Panc1 (cell line): ENCODE data around the gene SPRYD3. TPM values are rescaled to one million over a fixed set of nuclear protein-coding genes. Genes with fewer than 3 reads are reported as not detected.
A peak's percentile ranks its signal among the peaks of the same experiment; 100 is the strongest.

ENCODE experiments used
- ATAC-seq: fragments of 200-7000 bp; cut with Tn5 transposase; 2 replicates; pipeline ENCODE4 v1.9.1; 2020; ENCODE audit warnings: mild to moderate bottlenecking, moderate library complexity
- BruUV-seq: library from RNA; stranded (reverse); fragments of 400-500 nt; replicated peaks from 2 replicates; lab custom pipeline; 2021; lab: Mats Ljungman, UMichigan
- CTCF ChIA-PET: fragments of 300-600 bp; sonication (Branson Sonifier 250); formaldehyde crosslinking; loops from one replicate; lab custom pipeline; 2022; ENCODE audit warnings: antibody characterized with exemption; lab: Charles Lee
- POLR2A ChIA-PET: fragments of 300-600 bp; sonication (Branson Sonifier 250); formaldehyde crosslinking; loops from one replicate; lab custom pipeline; 2022; ENCODE audit warnings: antibody characterized with exemption; lab: Charles Lee
- DNase-seq: peaks from one replicate; pipeline ENCODE4 v3.0.0-alpha.2; 2010; ENCODE audit warnings: low read depth, low spot score
- H3K27ac ChIP-seq: 2 replicates; pipeline ENCODE4 v1.5.1; 2011; ENCODE audit warnings: mild to moderate bottlenecking, low read length, inconsistent platforms
- H3K27me3 ChIP-seq: fragments of 200-500 bp; sonication (Bioruptor generic); 2 replicates; pipeline ENCODE4 v1.6.0; 2014; ENCODE audit warnings: low read length, inconsistent platforms; ENCODE audit not compliant: control insufficient read depth, insufficient read depth
- H3K36me3 ChIP-seq: fragments of 200-500 bp; sonication (Bioruptor generic); 2 replicates; pipeline ENCODE4 v1.5.1; 2014; ENCODE audit warnings: inconsistent platforms, mild to moderate bottlenecking, low read length, moderate library complexity; ENCODE audit not compliant: control insufficient read depth, insufficient read depth
- H3K4me1 ChIP-seq: 2 replicates; pipeline ENCODE4 v1.5.1; 2011; ENCODE audit warnings: inconsistent platforms, mild to moderate bottlenecking, low read length, moderate library complexity; ENCODE audit not compliant: control insufficient read depth, insufficient read depth
- H3K4me3 ChIP-seq, 2 experiments: 2 replicates each; pipeline ENCODE4 v1.5.1; 2011 to 2012; ENCODE audit warnings: low read depth in 2 of 2, low read length in 2 of 2, mild to moderate bottlenecking in 2 of 2, inconsistent platforms in 1 of 2, moderate library complexity in 1 of 2
- H3K9me3 ChIP-seq: fragments of 200-500 bp; sonication (Bioruptor generic); 2 replicates; pipeline ENCODE4 v1.5.1; 2014; ENCODE audit warnings: low read depth, mild to moderate bottlenecking, inconsistent platforms, low read length, moderate library complexity; ENCODE audit not compliant: control insufficient read depth, insufficient read depth
- POLR2AphosphoS5 ChIP-seq: IDR thresholded peaks from 2 replicates; pipeline ENCODE4 v1.6.1; 2012; ENCODE audit warnings: mild to moderate bottlenecking, low read depth, low read length, moderate library complexity
- SIN3A ChIP-seq: IDR thresholded peaks from 2 replicates; pipeline ENCODE4 v1.6.1; 2012; ENCODE audit warnings: low read depth, mild to moderate bottlenecking, low read length, moderate library complexity, borderline replicate concordance; ENCODE audit not compliant: insufficient read depth
- TCF7L2 ChIP-seq: IDR thresholded peaks from 2 replicates; pipeline ENCODE4 v1.6.1; 2011; ENCODE audit warnings: mild to moderate bottlenecking, low read depth, low read length, inconsistent platforms
- in situ Hi-C: cut with HindIII; loops from 2 replicates; pipeline ENCODE4 v1.10.0; 2016; ENCODE audit warnings: low sequenced_read_pairs, low pct_unique_long_range_greater_than_20kb
- intact Hi-C: fragments of 100-400 bp; cut with micrococcal nuclease; formaldehyde crosslinking; loops from one replicate; pipeline ENCODE4 v1.10.0; 2022; ENCODE audit not compliant: unreplicated experiment
- total RNA-seq: library from RNA; stranded (reverse); gene quantifications from one replicate; pipeline ENCODE4 v1.2.1, GENCODE V29; 2021; ENCODE audit not compliant: unreplicated experiment
- TF ChIP-seq, protein P1 (sequence below): fragments of 450-650 bp; IDR thresholded peaks from 2 replicates; pipeline ENCODE4 v1.5.1; 2017; ENCODE audit warnings: mild to moderate bottlenecking
- TF ChIP-seq, protein P2 (sequence below), 2 experiments: IDR thresholded peaks; 2 replicates each; pipeline ENCODE4 v1.6.1; 2011 to 2012; ENCODE audit warnings: low read depth in 2 of 2, control low read depth in 1 of 2, low read length in 1 of 2, mild to moderate bottlenecking in 1 of 2, moderate library complexity in 1 of 2; ENCODE audit not compliant: insufficient read depth in 1 of 2

The SPRYD3 gene
- total RNA-seq, 1 experiment from 2014 or later: 25.0 TPM

DNA sequence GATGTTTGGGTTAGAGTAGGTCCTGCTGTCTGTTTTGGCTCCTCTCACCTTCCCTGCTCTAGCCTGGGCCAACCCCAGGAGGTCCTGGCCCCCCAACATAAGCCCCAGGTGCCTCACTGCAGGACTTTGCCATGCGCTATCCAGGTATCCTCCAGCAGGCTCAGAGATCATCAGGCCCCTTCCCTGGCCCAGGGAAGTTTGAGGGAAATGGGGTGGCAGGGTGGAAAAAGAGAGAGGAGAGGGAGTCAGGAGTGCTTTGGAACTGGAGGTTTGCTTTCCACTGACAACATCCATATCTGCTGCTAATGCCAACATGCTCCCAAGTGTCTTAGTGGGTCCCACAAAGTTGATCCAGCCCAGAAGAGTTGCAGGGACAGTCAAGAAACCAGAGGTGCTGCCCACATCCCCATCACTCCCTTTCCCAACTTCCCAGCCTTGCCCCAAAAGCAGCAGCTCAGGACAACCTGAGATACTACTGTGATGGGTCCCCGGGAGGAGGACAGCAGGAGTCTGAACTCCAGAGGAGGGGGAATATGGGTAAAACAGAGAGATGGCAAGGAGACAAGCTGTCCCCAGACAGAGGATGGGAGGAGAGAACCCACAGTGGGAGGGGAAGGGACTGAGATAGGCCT is 28.6 kb downstream of the SPRYD3 start:
- ATAC-seq: no peak
- no TSS peak for BruUV-seq
- Histone ChIP-seq H3K27me3 (no peaks in the 10 kb centered on the region), H3K4me1 (peaks cover 73% of the 10 kb centered on the region), H3K4me3 (peak overlapping the region; percentile 38 to 60), H3K9me3 (no peaks in the 10 kb centered on the region), H3K27ac (peak overlapping the region; percentile 93), H3K36me3 (no peaks in the 10 kb centered on the region)
- ChIA-PET POLR2A (no interaction called here), CTCF (no interaction called here)
- no peak for DNase-seq
- in situ Hi-C loops (no loop called here), intact Hi-C loops (no loop called here)
- no peak for TF ChIP-seq POLR2AphosphoS5
- TF ChIP-seq, protein P1, sequence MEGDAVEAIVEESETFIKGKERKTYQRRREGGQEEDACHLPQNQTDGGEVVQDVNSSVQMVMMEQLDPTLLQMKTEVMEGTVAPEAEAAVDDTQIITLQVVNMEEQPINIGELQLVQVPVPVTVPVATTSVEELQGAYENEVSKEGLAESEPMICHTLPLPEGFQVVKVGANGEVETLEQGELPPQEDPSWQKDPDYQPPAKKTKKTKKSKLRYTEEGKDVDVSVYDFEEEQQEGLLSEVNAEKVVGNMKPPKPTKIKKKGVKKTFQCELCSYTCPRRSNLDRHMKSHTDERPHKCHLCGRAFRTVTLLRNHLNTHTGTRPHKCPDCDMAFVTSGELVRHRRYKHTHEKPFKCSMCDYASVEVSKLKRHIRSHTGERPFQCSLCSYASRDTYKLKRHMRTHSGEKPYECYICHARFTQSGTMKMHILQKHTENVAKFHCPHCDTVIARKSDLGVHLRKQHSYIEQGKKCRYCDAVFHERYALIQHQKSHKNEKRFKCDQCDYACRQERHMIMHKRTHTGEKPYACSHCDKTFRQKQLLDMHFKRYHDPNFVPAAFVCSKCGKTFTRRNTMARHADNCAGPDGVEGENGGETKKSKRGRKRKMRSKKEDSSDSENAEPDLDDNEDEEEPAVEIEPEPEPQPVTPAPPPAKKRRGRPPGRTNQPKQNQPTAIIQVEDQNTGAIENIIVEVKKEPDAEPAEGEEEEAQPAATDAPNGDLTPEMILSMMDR: no peak
- TF ChIP-seq, protein P2, sequence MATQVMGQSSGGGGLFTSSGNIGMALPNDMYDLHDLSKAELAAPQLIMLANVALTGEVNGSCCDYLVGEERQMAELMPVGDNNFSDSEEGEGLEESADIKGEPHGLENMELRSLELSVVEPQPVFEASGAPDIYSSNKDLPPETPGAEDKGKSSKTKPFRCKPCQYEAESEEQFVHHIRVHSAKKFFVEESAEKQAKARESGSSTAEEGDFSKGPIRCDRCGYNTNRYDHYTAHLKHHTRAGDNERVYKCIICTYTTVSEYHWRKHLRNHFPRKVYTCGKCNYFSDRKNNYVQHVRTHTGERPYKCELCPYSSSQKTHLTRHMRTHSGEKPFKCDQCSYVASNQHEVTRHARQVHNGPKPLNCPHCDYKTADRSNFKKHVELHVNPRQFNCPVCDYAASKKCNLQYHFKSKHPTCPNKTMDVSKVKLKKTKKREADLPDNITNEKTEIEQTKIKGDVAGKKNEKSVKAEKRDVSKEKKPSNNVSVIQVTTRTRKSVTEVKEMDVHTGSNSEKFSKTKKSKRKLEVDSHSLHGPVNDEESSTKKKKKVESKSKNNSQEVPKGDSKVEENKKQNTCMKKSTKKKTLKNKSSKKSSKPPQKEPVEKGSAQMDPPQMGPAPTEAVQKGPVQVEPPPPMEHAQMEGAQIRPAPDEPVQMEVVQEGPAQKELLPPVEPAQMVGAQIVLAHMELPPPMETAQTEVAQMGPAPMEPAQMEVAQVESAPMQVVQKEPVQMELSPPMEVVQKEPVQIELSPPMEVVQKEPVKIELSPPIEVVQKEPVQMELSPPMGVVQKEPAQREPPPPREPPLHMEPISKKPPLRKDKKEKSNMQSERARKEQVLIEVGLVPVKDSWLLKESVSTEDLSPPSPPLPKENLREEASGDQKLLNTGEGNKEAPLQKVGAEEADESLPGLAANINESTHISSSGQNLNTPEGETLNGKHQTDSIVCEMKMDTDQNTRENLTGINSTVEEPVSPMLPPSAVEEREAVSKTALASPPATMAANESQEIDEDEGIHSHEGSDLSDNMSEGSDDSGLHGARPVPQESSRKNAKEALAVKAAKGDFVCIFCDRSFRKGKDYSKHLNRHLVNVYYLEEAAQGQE (IDR thresholded peaks at IDR 0.05; ENCODE audit: insufficient read depth in 1 of 2, low read depth in 2 of 2, low read length in 1 of 2): no peak
- TF ChIP-seq SIN3A: no peak
- TF ChIP-seq TCF7L2: no peak

DNA sequence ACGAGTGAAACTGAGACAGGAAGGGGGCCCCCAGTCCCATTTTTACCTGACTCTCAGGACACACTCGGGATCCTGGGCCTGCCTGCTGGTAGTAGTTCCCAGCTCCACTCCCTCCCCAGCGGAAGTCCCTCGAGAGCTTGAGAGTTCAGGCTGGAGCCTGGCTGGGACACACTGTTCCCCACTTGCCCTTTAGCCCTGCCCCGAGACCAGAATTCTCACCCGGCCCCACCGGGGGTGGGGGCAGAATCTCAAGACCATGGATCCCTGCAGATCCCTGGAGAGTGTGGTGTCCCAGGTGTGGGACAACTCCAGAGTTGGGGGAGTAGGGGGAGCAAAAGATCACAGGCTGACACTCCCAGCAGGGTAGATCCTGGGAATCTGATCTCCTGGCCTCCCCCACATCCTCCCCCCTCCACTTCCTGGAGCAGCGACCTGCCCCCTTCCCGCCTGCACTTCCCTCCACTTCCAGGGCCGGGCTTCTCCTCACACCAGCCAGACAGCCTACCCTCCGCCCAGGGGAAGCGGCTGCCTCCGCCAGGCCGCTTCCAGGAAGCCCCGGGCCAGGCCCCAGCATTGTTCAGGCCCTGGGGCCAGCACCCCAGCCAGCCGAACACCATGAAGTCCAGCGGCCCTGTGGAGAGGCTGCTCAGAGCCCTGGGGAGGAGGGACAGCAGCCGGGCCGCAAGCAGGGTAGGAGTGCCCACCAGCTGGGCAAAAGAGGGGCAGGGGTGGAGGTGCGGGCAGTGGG is 29.4 kb downstream of the SPRYD3 start, which contains the start of gene TNS2:
Gene TNS2 (plus strand): TSS at position 495 of the 748 bp plus-strand sequence. CDS start 121 bp downstream, at position 616.
- DNase-seq: no peak

More for the DNA sequence above, 29.4 kb downstream of the SPRYD3 start, which contains the start of gene TNS2:
- Histone ChIP-seq H3K4me3 (peak within 1 kb of the TSS; percentile 38 to 60), H3K27me3 (no peaks in the 10 kb centered on the region), H3K27ac (peak within 1 kb of the TSS; percentile 93), H3K36me3 (no peaks in the 10 kb centered on the region), H3K9me3 (no peaks in the 10 kb centered on the region), H3K4me1 (peaks cover 80% of the 10 kb centered on the region)
- peak; percentile 20 for TF ChIP-seq POLR2AphosphoS5
- TF ChIP-seq, protein P2 (IDR thresholded peaks at IDR 0.05; ENCODE audit: insufficient read depth in 1 of 2, low read depth in 2 of 2, low read length in 1 of 2): no peak
- no peak for TF ChIP-seq SIN3A
- ChIA-PET POLR2A (no interaction called here), CTCF (interaction anchor here (0.5 to 0.6 kb wide), 2 partner anchors 34 to 236 kb away, joined by 3 to 6 read pairs; partner anchors contain the start of gene KRT4)
- in situ Hi-C loops: no loop called here
- no TSS peak for BruUV-seq
- intact Hi-C loops: no loop called here
- ATAC-seq: no peak
